CD4-positive, CD25-positive, alpha-beta regulatory T cell (primary cell): ENCODE measurements around the gene SERPINA9. TPM values are rescaled to one million over a fixed set of nuclear protein-coding genes. Genes with fewer than 3 reads are reported as not detected.
"Not testable (repeated sequence)": the region's sequence is repeated elsewhere in the genome, so short reads cannot be mapped to it uniquely, and the experiment has no call there.

ENCODE experiments used
- ATAC-seq, 2 donors: fragments of 150-1000 bp; cut with Tn5 transposase; one replicate each; pipeline ENCODE4 v1.10.0; 2021; ENCODE audit warnings: low read depth in 2 of 2, moderate number of reproducible peaks in 2 of 2, moderate library complexity in 1 of 2
- DNase-seq, 3 donors: peaks; one replicate each; pipeline versions ENCODE4 v3.0.0 to v3.0.0-alpha.2; 2012 to 2022; ENCODE audit warnings: mixed read lengths in 1 of 3
- H3K27ac ChIP-seq: one replicate; pipeline ENCODE4 v1.7.0; 2013; ENCODE audit warnings: mild to moderate bottlenecking, low read length; ENCODE audit not compliant: insufficient read depth, poor library complexity, severe bottlenecking
- H3K27me3 ChIP-seq: one replicate; pipeline ENCODE4 v1.7.0; 2013; ENCODE audit warnings: low read length; ENCODE audit not compliant: control insufficient read depth, insufficient read depth
- H3K36me3 ChIP-seq: one replicate; pipeline ENCODE4 v1.7.0; 2013; ENCODE audit warnings: mild to moderate bottlenecking, low read length, moderate library complexity; ENCODE audit not compliant: control insufficient read depth, insufficient read depth
- H3K4me1 ChIP-seq: 2 replicates; pipeline ENCODE4 v1.7.0; 2013; ENCODE audit warnings: mild to moderate bottlenecking, low read length; ENCODE audit not compliant: insufficient read depth, control insufficient read depth, poor library complexity, severe bottlenecking
- H3K4me3 ChIP-seq: one replicate; pipeline ENCODE4 v1.7.0; 2013; ENCODE audit warnings: low read depth, mild to moderate bottlenecking, low read length, moderate library complexity
- H3K9me3 ChIP-seq, 2 experiments: 1 replicate in 1 of 2; 2 replicates in 1 of 2; pipeline ENCODE4 v1.7.0; 2013; ENCODE audit warnings: low read length in 2 of 2, mild to moderate bottlenecking in 1 of 2, moderate library complexity in 1 of 2; ENCODE audit not compliant: control insufficient read depth in 2 of 2
- H3K27ac Mint-ChIP-seq, 3 donors: one replicate each; pipeline ENCODE4 v1.8.0; 2020 to 2022; ENCODE audit warnings: mild to moderate bottlenecking in 3 of 3, mixed read lengths in 3 of 3, moderate library complexity in 2 of 3
- H3K27me3 Mint-ChIP-seq: one replicate; pipeline ENCODE4 v1.8.0; 2022; ENCODE audit warnings: mild to moderate bottlenecking, mixed read lengths
- H3K36me3 Mint-ChIP-seq: one replicate; pipeline ENCODE4 v1.8.0; 2020; ENCODE audit warnings: mixed read lengths
- H3K4me1 Mint-ChIP-seq, 4 donors: one replicate each; pipeline ENCODE4 v1.8.0; 2020 to 2022; ENCODE audit warnings: mixed read lengths in 4 of 4, mild to moderate bottlenecking in 1 of 4
- H3K4me3 Mint-ChIP-seq, 4 donors: one replicate each; pipeline ENCODE4 v1.8.0; 2020 to 2022; ENCODE audit warnings: mild to moderate bottlenecking in 4 of 4, mixed read lengths in 4 of 4, moderate library complexity in 3 of 4
- H3K9me3 Mint-ChIP-seq, 7 donors: one replicate each; pipeline ENCODE4 v1.8.0; 2020 to 2022; ENCODE audit warnings: mixed read lengths in 7 of 7, mild to moderate bottlenecking in 3 of 7, moderate library complexity in 2 of 7
- polyA plus RNA-seq, 4 donors: library from polyadenylated mRNA; unstranded; fragments of 300-500 nt; fragmentation: Illumina TruSeq; gene quantifications; one replicate each; pipeline ENCODE4 v1.2.3, GENCODE V29; 2021
- total RNA-seq: library from RNA; stranded (reverse); gene quantifications from one replicate; pipeline ENCODE4 v1.2.3, GENCODE V29; 2022

The SERPINA9 gene
- total and polyA plus RNA-seq, 5 donors from 2014 or later = not detected

- Histone ChIP-seq H3K36me3 (no peaks in the 10 kb centered on the region), H3K27ac (no peak overlapping the region), H3K9me3 (peaks cover 0 to under 1% of the 10 kb centered on the region in 2 experiments), H3K27me3 (no peaks in the 10 kb centered on the region), H3K4me3 (no peak overlapping the region), H3K4me1 (peaks cover 6% of the 10 kb centered on the region)
- DNase-seq = no peak
- H3K9me3 Mint-ChIP-seq = peaks cover 0 to 3% (median 0%) of the 10 kb centered on the region in 7 donors
- ATAC-seq = no peak
- peaks cover 0 to 5% (median 2%) of the 10 kb centered on the region in 4 donors for H3K4me1 Mint-ChIP-seq
- H3K27me3 Mint-ChIP-seq = peaks cover 9% of the 10 kb centered on the region
- no peaks in the 10 kb centered on the region for H3K36me3 Mint-ChIP-seq
- no peak overlapping the region for H3K27ac Mint-ChIP-seq
- no peak overlapping the region for H3K4me3 Mint-ChIP-seq
These were observed 8.5 kb upstream of the SERPINA9 start for GRCh38 chr14:94484481-94484880.

GRCh38 chr14:94483729-94484275, 7.8 kb upstream of the SERPINA9 start:
- H3K4me1 ChIP-seq = peaks cover 6% of the 10 kb centered on the region
- Mint-ChIP-seq H3K4me1 (peaks cover 0 to 5% (median 2%) of the 10 kb centered on the region in 4 donors), H3K4me3 (no peak overlapping the region), H3K27ac (no peak overlapping the region), H3K9me3 (peaks cover 0 to 6% (median 3%) of the 10 kb centered on the region in 7 donors), H3K36me3 (no peaks in the 10 kb centered on the region), H3K27me3 (peaks cover 5% of the 10 kb centered on the region)
- H3K36me3 ChIP-seq = no peaks in the 10 kb centered on the region
- ATAC-seq (no peak), DNase-seq (no peak)
- no peaks in the 10 kb centered on the region for H3K27me3 ChIP-seq
- peaks cover 3 to 8% of the 10 kb centered on the region in 2 experiments for H3K9me3 ChIP-seq
- H3K4me3 ChIP-seq = no peak overlapping the region
- no peak overlapping the region for H3K27ac ChIP-seq

DNA sequence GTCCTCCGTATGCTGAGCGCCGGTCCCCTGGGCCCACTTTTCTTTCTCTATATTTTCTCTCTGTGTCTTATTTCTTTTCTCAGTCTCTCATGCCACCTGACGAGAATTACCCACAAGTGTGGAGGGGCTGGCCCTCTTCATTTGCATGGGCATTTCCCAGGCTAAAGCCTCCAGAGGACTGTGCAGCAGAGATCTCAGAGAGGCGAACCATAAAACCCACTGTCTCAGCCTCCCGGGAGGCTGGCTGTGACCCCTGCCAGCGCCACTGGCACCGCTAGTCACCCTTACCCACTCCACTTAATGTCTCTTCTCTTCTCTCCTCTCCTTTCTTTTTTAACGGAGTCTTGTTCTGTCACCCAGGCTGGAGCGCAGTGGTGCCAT, 7.1 kb upstream of the SERPINA9 start:
- Mint-ChIP-seq H3K4me1 (peaks cover 0 to 5% (median 2%) of the 10 kb centered on the region in 4 donors), H3K36me3 (no peaks in the 10 kb centered on the region), H3K9me3 (peaks cover 0 to 11% (median 6%) of the 10 kb centered on the region in 7 donors), H3K27ac (no peak overlapping the region), H3K4me3 (no peak overlapping the region), H3K27me3 (peaks cover 4% of the 10 kb centered on the region)
- H3K36me3 ChIP-seq = no peaks in the 10 kb centered on the region
- no peak overlapping the region for H3K4me3 ChIP-seq
- H3K4me1 ChIP-seq = peaks cover 6% of the 10 kb centered on the region
- no peak for DNase-seq
- no peak overlapping the region for H3K27ac ChIP-seq
- no peak for ATAC-seq
- H3K9me3 ChIP-seq = peaks cover 5 to 14% of the 10 kb centered on the region in 2 experiments
- H3K27me3 ChIP-seq = no peaks in the 10 kb centered on the region

DNA sequence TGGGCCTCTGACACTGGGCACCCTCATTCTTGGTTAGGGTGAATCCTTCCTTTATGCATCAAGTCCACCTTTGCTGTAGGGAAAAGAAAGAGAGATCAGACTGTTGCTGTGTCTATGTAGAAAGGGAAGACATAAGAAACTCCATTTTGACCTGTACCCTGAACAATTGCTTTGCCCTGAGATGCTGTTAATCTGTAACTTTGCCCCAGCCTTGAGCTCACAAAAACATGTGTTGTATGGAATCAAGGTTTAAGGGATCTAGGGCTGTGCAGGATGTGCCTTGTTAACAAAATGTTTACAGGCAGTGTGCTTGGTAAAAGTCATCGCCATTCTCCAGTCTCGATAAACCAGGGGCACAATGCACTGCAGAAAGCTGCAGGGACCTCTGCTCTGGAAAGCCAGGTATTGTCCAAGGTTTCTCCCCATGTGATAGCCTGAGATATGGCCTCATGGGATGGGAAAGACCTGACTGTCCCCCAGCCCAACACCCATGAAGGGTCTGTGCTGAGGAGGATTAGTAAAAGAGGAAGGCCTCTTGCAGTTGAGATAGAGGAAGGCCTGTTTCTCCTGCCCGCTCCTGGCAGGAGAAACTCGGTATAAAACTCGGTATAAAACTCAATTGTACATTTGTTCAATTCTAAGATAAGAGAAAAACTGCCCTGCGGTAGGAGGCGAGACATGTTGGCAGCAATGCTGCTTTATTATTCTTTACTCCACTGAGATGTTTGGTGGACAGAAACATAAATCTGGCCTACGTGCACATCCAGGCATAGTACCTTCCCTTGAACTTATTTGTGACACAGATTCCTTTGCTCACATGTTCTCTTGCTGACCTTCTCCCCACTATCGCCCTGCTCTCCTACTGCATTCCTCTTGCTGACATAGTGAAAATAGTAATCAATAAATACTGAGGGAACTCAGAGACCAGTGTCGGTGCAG, 6.4 kb upstream of the SERPINA9 start:
- H3K27ac Mint-ChIP-seq, H3K27me3 Mint-ChIP-seq, ATAC-seq, H3K4me3 Mint-ChIP-seq, H3K36me3 ChIP-seq, H3K27ac ChIP-seq, DNase-seq, H3K27me3 ChIP-seq, H3K4me1 ChIP-seq, H3K36me3 Mint-ChIP-seq, H3K4me3 ChIP-seq, H3K4me1 Mint-ChIP-seq: not testable (repeated sequence)
- H3K9me3 ChIP-seq = peaks cover 5 to 14% of the 10 kb centered on the region in 2 experiments
- H3K9me3 Mint-ChIP-seq = peaks cover 0 to 15% (median 7%) of the 10 kb centered on the region in 7 donors

- H3K27me3 ChIP-seq = no peaks in the 10 kb centered on the region
- ATAC-seq (no peak), DNase-seq (no peak)
- H3K4me3 ChIP-seq = no peak overlapping the region
- Mint-ChIP-seq H3K4me1 (peaks cover 0 to 5% (median 2%) of the 10 kb centered on the region in 4 donors), H3K4me3 (no peak overlapping the region), H3K36me3 (no peaks in the 10 kb centered on the region), H3K27me3 (peaks cover 4% of the 10 kb centered on the region), H3K27ac (no peak overlapping the region), H3K9me3 (peaks cover 0 to 18% (median 9%) of the 10 kb centered on the region in 7 donors)
- H3K36me3 ChIP-seq = no peaks in the 10 kb centered on the region
- no peak overlapping the region for H3K27ac ChIP-seq
- H3K9me3 ChIP-seq = peaks cover 5 to 14% of the 10 kb centered on the region in 2 experiments
- peaks cover 6% of the 10 kb centered on the region for H3K4me1 ChIP-seq
These were observed 5.6 kb upstream of the SERPINA9 start for GRCh38 chr14:94481468-94482131.

DNA sequence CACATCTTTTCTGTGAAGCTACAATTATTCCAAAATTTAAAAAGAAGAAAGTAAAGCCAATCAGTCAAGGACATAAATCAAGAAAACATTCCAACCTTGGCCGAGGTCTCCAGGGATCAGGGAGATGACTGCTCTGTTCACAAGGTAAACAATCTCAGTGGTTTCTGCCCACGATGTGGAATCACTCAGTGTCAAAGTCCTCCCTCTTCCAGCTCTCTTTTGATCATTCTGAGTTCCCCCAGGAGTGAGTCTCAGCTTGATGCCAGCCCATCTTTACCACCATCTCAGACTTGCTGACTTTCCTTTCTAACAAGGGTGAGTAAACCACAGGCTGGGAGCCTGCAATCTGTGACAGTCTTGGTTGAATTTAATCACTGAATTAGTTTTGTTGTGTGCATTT, 4.8 kb upstream of the SERPINA9 start:
- H3K36me3 Mint-ChIP-seq = no peaks in the 10 kb centered on the region
- H3K4me1 ChIP-seq = no peaks in the 10 kb centered on the region
- H3K9me3 ChIP-seq = peaks cover 5 to 14% of the 10 kb centered on the region in 2 experiments
- H3K27me3 Mint-ChIP-seq = peaks cover 4% of the 10 kb centered on the region
- DNase-seq (no peak), ATAC-seq (no peak)
- H3K4me1 Mint-ChIP-seq = no peaks in the 10 kb centered on the region
- no peaks in the 10 kb centered on the region for H3K36me3 ChIP-seq
- no peak overlapping the region for H3K4me3 Mint-ChIP-seq
- no peak overlapping the region for H3K27ac Mint-ChIP-seq
- no peak overlapping the region for H3K4me3 ChIP-seq
- H3K9me3 Mint-ChIP-seq = peaks cover 0 to 18% (median 9%) of the 10 kb centered on the region in 7 donors
- no peak overlapping the region for H3K27ac ChIP-seq
- H3K27me3 ChIP-seq = no peaks in the 10 kb centered on the region

GRCh38 chr14:94478420-94478819, 2.4 kb upstream of the SERPINA9 start:
- no peak overlapping the region for H3K27ac ChIP-seq
- no peak overlapping the region for H3K4me3 Mint-ChIP-seq
- H3K9me3 ChIP-seq = peaks cover 5 to 14% of the 10 kb centered on the region in 2 experiments
- no peaks in the 10 kb centered on the region for H3K4me1 Mint-ChIP-seq
- H3K4me3 ChIP-seq = no peak overlapping the region
- no peaks in the 10 kb centered on the region for H3K36me3 ChIP-seq
- H3K9me3 Mint-ChIP-seq = peaks cover 0 to 18% (median 9%) of the 10 kb centered on the region in 7 donors
- H3K27ac Mint-ChIP-seq = no peak overlapping the region
- no peaks in the 10 kb centered on the region for H3K27me3 Mint-ChIP-seq
- no peaks in the 10 kb centered on the region for H3K27me3 ChIP-seq
- DNase-seq (no peak), ATAC-seq (no peak)
- no peaks in the 10 kb centered on the region for H3K4me1 ChIP-seq
- H3K36me3 Mint-ChIP-seq = no peaks in the 10 kb centered on the region
